HG03039 (cell line): ENCODE data around the gene CPNE9.

Experiments used
- ATAC-seq: cut with Tn5 transposase; IDR thresholded peaks from one replicate; pipeline ENCODE4 v1.9.1; 2021; ENCODE audit warnings: mild to moderate bottlenecking, moderate library complexity; ENCODE audit not compliant: unreplicated experiment

CPNE9 gene

DNA sequence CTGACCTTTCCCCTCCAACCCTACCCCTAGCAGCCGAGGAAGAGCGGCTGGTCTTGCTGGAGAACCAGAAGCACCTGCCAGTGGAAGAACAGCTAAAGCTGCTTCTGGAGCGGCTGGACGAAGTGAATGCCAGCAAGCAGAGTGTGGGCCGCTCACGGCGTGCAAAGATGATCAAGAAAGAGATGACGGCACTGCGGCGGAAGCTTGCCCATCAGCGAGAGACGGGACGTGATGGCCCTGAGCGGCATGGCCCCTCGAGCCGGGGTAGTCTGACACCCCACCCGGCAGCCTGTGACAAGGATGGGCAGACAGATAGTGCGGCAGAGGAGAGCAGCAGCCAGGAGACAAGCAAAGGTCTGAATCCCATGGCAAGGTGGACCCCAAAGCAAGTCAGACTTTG is 39.9 kb downstream of the CPNE9 start:
- no peak for ATAC-seq

DNA sequence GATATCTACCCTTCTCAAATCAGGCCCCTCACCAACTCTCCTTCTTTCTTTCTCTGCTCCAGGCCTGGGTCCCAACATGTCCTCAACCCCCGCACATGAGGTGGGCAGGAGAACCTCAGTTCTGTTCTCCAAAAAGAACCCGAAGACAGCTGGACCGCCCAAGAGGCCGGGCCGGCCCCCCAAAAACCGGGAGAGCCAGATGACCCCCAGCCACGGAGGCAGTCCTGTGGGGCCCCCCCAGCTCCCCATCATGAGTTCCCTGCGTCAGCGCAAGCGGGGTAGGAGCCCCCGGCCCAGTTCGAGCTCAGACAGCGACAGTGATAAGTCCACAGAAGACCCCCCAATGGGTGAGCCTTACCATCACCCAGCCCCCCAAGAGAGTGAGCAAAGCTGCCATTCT is 40.5 kb downstream of the CPNE9 start:
- ATAC-seq, result no peak

DNA sequence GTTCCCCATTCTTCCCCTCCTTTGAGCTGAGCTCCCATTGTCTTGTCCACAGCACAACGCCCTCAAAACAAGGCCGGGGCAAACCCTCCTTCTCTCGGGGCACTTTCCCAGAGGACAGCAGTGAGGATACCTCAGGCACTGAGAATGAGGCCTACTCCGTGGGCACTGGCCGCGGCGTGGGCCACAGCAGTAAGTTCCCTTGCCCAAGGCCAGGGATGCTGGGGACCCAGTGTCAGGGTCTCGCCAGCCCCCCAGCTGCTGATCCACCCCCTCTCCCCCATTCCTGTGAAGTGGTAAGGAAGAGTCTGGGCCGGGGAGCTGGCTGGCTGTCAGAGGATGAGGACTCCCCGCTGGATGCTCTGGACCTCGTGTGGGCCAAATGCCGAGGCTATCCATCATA is 41.9 kb downstream of the CPNE9 start:
- ATAC-seq, result no peak

GRCh38 chr3:9746330-9746729 is 42.7 kb downstream of the CPNE9 start:
- no peak for ATAC-seq

DNA sequence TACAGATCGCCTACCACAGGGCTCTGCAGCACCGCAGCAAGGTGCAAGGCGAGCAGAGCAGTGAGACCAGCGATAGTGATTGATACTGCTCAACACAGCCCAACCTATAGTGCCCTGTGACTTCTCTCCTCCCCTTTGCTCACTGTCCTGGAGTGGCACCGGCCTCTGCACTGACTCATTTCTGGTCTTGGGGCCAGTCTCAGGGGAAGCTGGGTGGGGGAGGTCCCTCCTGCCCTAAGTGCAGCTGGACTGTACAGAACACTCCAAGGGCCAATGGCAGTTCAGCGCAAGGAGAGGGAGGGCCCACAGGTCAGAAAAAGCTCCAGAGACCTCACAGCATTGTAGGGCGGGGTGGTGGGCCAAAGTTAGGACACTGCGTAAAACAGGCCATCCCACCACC is 43.6 kb downstream of the CPNE9 start:
- no peak for ATAC-seq

DNA sequence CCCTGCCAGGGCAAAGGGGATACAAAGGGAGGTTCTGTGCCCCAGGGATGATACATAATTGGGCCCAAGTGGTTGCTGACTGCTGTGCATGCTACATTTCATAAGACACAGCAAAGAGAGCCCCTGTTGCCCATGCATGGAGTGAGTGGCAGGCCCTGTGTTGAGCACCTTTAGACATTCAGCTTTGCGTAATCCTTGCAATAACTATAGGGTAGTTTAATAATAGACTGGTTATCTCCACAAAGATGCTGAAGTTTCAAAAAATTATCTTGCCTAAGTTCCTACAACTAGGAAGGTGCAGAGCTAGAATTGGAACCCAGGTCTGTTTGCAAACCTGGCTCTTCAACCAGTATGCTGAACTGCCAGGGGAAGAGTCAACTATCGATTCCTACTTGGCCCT is 44.4 kb downstream of the CPNE9 start:
- no peak for ATAC-seq

GRCh38 chr3:9749296-9749644 is 45.6 kb downstream of the CPNE9 start:
- ATAC-seq, result no peak

DNA sequence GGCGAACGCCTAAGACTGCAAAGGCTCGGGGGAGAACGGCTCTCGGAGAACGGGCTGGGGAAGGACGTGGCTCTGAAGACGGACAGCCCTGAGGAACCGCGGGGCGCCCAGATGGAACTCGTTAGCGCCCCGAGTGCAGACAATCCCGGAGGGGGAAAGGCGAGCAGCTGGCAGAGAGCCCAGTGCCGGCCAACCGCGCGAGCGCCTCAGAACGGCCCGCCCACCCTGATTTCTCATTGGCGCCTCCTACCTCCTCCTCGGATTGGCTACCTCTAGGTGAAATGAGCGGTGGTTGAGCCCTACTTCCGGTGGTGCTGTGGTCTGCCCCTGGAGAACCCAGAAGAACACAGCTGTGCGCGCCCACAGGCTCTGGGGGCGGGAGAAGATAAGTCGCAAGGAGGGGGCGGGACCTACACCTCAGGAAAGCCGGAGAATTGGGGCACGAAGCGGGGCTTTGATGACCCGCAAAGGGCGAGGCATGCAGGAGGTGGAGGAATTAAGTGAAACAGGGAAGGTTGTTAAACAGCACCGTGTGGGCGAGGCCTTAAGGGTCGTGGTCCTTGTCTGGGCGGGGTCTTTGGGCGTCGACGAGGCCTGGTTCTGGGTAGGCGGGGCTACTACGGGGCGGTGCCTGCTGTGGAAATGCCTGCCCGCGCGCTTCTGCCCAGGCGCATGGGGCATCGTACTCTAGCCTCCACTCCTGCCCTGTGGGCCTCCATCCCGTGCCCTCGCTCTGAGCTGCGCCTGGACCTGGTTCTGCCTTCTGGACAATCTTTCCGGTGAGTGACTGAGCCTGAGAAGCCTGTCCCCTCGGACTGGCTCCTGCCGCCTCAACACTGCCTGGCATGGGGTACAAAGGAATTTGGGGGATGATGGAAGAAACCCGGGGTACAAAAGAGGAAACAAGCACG is 46.3 kb downstream of the CPNE9 start, which contains the start of gene OGG1:
TSS of gene OGG1 (plus strand) at position 308 of the 911 bp plus-strand sequence. CDS start at position 643, 335 bp downstream.
- peak; percentile 89 for ATAC-seq

GRCh38 chr3:9750556-9751411 is 47.2 kb downstream of the CPNE9 start:
- ATAC-seq, result no peak

GRCh38 chr3:9754678-9755077 is 51.0 kb downstream of the CPNE9 start:
- ATAC-seq, result no peak

DNA sequence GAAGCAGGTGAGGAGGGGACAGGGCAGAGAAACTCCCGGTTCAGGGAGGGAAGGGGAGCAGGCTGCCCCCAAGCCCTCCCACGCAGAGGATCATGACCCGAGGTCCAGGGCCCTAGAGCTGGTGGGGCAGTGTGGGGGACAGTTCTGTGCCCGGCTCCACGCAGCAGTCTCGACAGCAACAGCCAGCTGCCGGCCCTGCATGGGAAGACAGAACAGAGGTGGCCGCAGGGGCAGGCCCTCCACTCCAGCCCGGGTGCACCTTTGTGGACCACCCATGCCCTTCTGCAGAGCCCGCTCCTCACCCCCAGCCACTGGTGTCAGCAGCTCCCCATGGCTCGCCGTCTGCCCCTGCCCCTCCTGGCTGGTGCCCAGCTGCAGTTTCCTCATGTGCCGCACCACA is 53.8 kb downstream of the CPNE9 start:
- ATAC-seq, result no peak

DNA sequence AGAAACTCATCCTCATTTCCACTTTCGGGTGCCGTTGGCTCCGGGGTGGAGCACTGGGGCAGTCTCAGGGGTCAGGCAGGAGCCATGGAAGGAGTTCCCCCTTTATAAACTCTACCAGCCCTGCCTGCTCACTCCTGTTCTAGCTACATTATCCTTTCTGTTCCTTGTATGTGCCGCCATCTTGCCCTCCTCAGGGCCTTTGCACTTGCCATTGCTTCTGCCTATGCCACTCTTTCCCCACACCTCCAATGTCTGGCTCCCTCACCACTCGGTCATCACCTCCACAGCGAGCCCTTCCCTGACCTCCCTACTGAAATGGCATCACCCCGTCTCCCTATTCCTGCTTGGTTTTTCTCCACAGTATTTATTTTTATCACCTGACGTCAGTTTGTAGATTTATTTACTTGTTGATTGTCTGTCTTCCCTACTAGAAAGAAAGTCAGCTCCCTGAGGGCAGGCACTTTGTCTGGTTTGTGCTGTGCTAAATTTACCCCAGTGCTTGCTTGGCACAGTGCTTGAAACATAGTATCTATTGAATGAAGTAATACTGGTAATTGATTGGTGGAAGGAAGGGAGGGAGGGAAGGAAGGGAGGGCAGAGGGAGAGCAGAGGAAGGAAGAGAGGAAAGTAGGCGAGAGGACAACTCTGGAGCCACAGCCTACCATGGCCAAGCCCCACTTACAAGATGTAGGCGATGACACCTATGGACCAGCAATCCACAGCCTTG is 57.3 kb downstream of the CPNE9 start:
- ATAC-seq, result no peak

GRCh38 chr3:9761919-9762318 is 58.3 kb downstream of the CPNE9 start:
- no peak for ATAC-seq

- ATAC-seq, result no peak
Observed at GRCh38 chr3:9762871-9763270, 59.2 kb downstream of the CPNE9 start.

DNA sequence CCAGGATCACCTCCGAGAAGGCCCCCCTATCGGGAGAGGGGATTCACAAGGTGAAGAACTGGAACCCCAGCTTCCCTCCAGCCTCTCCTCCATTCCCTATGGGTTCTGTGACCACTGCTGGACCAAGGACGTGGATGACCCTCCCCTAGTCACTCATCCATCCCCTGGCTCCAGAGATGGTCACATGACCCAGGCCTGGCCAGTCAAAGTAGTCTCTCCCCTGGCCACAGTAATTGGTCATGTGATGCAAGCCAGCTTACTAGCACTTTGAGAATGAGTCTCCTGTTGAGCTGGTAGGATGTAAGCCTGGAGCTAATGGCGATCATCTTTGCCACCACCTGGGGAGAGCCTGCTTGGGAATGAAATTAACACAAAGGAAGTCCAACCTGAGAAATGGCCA is 62.2 kb downstream of the CPNE9 start:
- ATAC-seq, result no peak

GRCh38 chr3:9767418-9767817 is 63.8 kb downstream of the CPNE9 start:
- no peak for ATAC-seq

DNA sequence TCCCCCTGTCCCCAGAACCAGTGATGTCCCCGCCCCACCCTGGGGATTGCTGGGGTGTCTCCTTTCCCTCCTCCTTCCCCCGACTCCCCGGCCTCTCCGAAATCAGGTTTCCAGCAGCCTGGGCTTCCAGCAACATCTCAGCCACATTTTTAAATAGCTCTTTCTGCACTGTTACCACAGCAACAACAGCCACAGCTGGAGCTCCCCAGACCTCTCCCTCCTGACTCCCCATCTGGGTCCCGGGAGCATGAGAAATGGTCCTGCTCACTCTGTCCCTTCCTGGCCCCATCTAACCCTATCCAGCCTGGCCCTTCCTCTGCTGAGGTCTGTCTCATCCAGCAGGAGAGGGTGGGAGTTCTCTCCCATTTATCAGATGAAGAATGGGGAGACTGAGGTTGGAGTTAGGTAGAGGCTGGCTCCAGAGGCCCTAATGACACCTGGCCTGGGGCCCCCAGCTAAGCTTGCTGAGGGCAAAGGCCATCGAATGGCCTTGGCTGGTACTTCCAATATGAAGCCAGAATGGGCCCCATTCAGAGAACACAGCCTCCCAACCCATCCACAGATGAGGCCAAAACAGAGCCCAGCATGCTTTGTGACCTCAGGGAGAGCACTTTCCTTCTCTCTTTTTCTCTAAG is 64.6 kb downstream of the CPNE9 start:
- ATAC-seq, result no peak

- ATAC-seq, result no peak
Observed at GRCh38 chr3:9769012-9769411, 65.4 kb downstream of the CPNE9 start.

- ATAC-seq, result peak; percentile 72
Observed at GRCh38 chr3:9769426-9770275, 66.0 kb downstream of the CPNE9 start, which contains the start of gene CAMK1. CAMK1 (minus strand) TSS chr3:9769947; CDS start chr3:9767749, 2,198 bp downstream.
